Middle frontal gyrus (tissue), 1 donor: ENCODE measurements around the gene PHF12.

ENCODE experiments used
- DNase-seq: peaks from one replicate; pipeline ENCODE4 v3.0.0-alpha.2; 2015; ENCODE audit warnings: low spot score; ENCODE audit errors: extremely low spot score

The PHF12 gene

GRCh38 chr17:28861393-28862203 is 89.7 kb downstream of the PHF12 start:
- no peak for DNase-seq

- DNase-seq = no peak
These were observed 90.9 kb downstream of the PHF12 start for GRCh38 chr17:28860363-28860808.

GRCh38 chr17:28858801-28859355 is 92.4 kb downstream of the PHF12 start:
- no peak for DNase-seq

DNA sequence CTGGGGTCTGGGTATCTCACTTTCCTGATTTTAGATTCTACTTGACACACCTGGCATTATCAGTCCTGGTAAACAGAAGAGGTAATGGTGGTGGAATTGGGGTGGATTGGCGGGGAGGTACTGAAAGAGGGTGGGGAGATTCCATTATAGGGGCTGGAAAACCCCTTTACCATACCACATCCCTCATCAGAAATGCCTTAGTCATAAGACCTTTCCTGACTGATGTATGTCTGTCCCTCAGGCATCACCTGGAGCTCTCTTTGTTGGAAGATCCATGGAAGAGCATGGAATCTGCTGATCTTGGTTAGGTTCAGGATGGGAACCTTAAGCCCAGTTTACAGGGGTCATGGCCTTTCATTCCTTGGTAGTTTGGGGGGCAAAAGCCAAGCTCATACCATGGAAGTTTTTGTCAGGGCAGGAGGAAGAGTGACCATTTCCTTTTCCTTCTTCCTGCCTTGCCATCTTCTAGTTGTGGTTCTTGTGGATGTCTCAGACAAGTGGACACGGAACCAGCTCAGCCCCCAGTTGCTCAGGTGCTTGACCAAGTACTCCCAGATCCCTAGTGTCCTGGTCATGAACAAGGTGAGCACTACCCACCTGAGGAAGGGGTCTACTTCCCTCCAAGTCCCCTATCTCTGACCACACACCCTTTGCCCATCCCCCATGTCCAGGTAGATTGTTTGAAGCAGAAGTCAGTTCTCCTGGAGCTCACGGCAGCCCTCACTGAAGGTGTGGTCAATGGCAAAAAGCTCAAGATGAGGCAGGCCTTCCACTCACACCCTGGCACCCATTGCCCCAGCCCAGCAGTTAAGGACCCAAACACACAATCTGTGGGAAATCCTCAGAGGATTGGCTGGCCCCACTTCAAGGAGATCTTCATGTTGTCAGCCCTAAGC is 93.2 kb downstream of the PHF12 start:
- no peak for DNase-seq

- no peak for DNase-seq
These were observed 95.2 kb downstream of the PHF12 start for GRCh38 chr17:28856028-28856574.

DNA sequence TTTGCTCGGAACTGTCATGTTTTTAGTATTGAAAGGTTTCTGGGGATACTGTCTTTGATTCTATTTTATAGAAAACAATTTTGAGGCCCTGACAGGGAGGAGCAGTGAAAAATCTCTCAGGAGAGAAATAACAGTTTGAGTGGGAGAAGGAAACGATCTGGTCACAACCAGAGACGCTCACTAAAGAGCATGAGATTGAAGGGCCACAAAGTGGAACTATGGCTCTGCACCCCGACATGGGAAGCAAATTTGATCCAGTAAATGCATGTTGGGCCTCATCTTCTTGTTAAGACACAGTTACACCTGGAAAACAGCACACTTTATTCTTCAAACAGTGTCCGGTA is 96.0 kb downstream of the PHF12 start:
- no peak for DNase-seq
